Dermis blood vessel endothelial cell (primary cell): ENCODE results near the gene DENND2C. TPM values are rescaled to one million over a fixed set of nuclear protein-coding genes. Genes with fewer than 3 reads are reported as not detected.
"Not testable (repeated sequence)": the region's sequence is repeated elsewhere in the genome, so short reads cannot be mapped to it uniquely, and the experiment has no call there.

Source experiments
- DNase-seq: peaks from one replicate; pipeline ENCODE4 v3.0.0; 2010
- total RNA-seq: library from RNA; depleted of rRNA; stranded (reverse); fragments of >200 nt; gene quantifications from 2 replicates; pipeline ENCODE4 v1.2.3, GENCODE V29; 2014

Gene DENND2C
- total RNA-seq, 1 donor from 2014 or later: 2.9 TPM

DNA sequence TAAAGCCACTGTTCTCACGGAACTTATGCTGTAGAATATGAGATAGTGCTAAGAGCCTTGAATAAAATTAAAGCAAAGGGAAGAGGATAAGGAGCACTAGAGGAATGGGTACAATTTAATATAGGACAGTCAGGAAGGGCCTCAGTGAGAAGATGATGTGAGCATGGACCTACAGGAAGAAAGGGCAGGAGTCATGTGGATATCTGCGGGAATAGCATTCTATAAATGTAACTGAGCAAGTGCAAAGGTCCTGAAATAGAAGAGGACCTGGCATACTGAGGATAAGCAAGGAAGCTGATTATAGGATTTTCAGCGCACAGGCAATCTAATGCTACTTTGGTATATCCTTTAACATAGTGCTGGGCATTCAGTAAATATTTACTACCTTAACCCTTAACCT lies 75.8 kb downstream of the DENND2C start:
- no peak for DNase-seq

DNA sequence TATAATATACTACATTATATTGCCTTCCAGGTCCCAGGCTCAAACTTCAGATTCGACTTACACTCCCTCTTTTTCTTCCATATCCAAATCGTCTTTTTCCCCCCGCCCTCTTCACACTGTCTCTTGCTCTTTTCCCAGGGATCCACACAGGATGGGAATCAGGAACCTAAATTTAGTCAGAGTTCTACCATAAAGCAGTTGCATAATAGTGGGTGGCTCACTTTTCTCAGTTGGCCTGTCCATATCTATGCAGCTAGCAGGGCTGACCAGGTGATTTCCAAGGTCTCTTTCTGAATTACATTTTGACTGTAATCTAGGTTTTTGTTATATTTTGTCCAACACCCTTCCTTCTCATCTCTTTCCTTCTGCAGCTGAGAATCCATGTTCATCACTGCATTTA lies 80.7 kb downstream of the DENND2C start:
- DNase-seq: no peak

DNA sequence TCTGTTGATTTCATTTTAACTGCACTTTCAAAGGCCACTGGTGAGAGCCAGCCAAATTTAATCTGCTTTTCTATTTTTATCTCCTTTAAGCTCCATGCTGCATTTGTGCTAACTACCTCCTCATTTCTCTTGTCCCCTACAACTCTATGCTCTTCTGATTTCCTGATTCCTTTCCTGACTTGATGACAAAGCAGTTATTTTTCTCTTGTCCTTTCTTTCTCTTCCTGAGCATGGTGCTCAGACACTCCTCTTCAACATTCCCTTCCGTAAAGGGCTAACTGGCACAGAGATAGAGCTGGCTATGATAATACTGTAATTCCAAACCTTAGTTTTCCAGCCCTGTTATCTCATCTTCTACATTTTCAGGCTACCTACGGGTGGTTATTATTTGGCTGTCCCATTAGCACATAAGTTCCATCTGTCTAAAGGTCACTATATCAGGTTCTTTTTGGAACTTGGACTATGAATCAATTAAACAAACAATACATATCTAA lies 81.6 kb downstream of the DENND2C start:
- DNase-seq: no peak

DNA sequence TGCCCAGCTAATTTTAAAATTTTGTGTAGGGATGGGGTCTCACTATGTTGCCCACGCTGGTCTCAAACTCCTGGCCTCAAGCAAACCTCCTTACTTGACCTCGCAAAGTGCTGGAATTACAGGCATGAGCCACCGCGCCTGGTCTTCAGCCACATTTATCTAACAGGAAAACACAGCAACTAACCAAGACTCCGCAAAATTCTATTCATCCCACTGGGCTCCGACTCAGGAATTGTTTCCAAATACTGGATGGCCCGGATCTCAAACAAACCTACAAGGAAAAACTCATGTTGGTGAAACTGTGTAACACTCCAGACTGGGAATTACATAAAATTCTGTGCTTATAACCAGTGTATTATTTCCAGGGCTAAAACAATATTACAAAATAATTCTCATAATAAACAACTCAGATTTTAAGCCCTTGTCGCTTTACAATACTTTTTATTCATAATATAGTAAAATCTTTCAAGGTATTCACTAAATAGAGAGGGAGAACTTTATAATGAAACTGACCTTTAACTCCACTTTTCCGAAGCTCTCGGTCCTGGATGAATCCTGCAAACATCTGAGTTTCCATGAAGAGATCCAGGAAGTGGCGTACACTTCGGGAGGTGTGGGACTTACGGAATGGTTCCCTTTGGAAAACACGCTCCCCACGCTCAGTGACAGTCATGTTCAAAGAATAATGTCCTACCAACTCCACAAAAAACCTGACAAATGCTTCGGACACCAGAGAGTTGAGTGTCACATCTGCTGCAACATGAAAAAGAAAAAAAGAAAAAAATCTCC lies 82.5 kb downstream of the DENND2C start:
- no peak for DNase-seq

DNA sequence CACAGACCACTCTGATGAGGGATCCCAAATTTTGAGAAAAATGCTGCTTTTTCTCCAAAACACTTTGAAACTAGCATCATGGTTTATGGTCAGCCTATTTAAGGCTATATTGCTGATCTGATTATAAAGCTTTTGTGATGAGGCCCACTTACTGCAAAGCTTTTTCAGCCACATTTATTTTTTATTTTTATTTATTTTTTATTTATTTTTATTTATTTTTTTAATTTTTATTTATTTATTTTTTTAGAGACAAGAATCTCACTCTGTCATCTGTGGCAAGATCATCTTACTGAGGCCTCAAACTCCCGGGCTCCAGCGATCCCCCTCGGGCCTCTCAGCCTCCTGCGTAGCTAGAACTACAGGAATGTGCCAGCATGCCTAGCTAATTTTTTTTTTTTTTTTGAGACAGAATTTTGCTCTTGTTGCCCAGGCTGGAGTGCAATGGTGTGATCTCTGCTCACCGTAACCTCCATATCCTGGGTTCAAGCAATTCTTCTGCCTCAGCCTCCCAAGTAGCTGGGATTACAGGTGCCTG lies 83.3 kb downstream of the DENND2C start:
- DNase-seq: no peak

DNA sequence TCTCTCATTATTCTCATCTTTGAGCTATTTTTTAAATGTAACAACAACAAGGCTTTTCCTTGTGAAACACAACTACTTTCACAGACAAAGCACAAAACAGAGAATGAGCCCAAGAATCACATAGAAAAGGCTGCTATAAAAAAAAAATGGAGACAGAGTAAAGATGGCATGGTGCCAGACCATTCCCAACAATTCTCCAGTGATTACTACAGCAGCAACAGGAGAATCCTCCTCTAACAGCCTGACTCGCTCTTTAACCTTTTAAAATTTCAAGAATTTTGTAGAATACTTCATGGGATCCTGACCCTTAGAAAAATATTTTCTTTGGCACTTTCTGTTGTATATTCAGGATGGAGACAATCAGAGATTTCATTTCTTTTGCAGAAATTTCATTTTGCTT lies 84.6 kb downstream of the DENND2C start:
- DNase-seq: no peak

DNA sequence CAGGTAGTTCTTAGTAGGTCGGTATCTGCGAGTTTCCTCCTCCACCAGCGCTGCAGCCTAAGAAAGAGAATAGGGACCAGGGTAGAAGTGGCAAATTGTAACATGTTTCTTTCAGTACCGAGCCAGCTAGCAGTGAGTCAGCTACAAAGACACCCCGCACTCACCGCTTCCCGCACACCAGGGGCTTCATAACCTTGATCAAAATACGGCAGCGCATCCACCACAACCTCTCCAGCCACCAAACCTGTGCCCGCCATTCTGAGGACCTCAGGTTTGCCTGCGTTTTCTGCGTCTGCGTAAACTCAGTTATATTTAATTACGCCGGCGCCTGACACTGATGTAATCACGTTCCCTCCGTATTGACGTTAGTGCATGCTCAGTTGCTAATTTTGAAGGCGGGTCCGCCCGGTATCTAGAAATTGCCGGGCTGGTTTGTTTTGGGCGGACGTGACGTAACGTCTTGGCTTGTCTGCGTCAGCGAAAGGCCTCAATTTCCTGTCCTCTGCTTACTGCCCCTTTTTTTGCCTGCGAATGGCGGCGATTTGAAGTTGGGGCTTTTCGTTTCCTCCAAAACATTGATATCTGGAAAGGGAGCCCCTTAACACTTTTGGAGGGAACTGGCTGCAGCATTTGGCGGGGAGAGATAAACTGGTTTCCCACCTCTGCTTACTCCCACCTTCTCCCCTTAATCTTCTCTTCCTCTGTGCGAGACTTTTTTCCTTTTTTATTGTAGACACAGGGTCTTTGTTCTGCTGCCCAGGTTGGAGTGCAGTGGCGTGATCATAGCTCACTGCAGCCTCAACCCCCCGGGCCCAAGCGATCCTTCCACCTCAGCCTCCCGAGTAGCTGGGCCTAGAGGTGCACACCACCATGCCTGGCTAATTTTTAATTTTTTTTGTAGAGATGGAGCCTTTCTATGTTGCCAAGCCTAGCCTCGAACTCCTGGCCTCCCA lies 88.2 kb downstream of the DENND2C start, which contains the start of gene BCAS2:
Gene BCAS2, minus strand, starts transcription at position 281 of the 953 bp plus-strand sequence. Its CDS starts 24 bp downstream, at position 257.
- peak; percentile 99 for DNase-seq

DNA sequence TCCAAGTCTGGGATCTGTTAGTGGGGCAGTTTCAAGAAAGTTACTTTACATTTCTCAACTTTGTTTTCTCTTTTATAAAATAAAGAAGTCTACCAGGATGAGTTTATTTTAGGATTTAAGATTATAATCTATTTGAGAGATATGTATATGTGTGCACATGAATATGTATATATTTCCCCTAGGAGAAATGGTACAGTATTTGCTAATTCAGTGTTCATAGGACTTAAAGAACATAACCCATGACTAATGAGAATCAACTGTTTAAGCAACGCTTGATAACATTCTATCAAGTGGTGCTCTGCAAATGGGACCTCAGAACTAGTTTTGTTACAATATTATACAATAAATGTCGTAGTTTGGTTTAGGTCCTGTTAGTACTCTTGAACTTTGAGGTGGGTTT lies 95.5 kb downstream of the DENND2C start:
- DNase-seq: no peak

DNA sequence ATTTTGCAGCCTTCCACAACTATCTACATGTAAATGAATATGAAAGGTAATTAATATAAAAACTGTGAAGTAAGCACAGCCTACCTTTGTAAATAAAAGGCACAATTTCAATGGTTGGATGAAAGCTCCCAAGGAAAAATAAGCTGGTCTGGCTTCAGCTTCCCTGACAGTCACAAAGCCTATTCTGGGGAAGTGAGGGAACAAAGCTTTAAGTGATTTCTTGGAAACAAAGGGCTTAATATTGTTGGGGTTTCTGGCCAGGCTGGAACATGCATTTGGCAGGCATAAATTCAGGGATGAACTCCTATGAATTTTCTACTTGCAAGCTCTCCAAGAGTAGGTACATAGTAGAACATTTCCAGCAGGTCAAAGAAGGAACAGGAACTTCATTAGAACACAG lies 105.7 kb downstream of the DENND2C start:
- DNase-seq: no peak

DNA sequence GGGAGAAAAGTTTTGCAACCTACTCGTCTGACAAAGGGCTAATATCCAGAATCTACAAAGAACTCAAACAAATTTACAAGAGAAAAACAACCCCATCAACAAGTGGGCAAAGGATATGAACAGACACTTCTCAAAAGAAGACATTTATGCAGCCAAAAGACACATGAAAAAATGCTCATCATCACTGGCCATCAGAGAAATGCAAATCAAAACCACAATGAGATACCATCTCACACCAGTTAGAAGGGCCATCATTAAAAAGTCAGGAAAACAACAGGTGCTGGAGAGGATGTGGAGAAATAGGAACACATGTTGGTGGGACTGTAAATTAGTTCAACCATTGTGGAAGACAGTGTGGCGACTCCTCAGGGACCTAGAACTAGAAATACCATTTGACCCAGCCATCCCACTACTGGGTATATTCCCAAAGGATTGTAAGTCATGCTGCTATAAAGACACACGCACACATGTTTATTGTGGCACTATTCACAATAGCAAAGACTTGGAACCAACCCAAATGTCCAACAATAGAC lies 106.8 kb downstream of the DENND2C start:
- not testable (repeated sequence) for DNase-seq

DNA sequence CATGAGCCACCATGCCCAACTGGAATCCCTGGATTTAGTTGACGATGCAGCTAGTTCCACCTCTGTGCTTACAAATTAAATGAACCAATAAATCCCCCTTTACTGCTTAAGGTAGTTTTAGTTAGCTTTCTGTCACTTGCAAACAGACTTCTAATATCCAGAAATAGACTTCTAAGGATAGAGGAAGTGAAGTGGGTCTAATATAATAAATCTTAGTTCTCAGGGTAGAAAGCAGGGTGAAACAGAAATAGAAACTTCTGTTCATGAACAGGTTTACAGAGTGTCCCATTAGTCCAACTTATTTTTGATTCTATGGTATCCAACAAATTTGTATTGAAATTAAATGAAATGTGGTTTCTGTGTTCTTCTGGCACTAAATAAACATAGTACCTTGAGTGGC lies 108.5 kb downstream of the DENND2C start:
- no peak for DNase-seq

DNA sequence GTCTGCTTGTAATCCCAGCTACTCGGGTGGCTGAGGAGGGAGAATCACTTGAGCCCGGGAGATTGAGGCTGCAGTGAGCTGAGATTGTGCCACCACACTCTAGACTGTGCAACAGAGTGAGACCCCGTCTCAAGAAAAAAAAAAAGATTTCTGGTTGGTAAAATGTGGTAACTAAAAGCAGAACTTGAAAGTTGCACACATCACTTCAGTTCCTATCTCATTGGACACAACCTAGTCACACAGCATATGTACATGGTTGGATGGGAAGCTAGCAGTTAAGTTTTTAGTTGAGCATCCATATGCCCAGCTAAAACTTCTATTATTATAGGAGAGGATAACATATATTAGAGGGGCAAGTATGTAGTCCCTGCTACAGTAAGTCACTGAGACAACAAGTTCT lies 110.5 kb downstream of the DENND2C start:
- DNase-seq: no peak

DNA sequence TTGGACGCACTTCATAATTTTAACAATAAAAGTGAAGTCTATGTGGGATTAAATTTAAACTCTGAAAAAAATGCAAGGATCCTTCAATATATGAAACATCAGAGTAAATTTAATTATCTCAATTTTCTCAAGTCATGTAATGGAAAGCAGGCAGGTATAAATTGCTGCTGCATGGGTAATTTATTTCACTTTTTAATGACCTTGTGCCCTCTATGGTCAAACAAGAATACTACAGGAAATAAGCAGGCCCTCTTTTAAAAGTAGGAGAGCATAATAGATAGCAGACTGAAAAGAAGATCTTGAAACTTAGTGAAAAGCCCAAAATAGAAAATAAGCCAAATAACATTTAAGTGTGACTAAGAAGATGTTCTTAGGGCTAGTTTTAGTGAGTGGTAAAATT lies 111.3 kb downstream of the DENND2C start:
- DNase-seq: peak; percentile 13

DNA sequence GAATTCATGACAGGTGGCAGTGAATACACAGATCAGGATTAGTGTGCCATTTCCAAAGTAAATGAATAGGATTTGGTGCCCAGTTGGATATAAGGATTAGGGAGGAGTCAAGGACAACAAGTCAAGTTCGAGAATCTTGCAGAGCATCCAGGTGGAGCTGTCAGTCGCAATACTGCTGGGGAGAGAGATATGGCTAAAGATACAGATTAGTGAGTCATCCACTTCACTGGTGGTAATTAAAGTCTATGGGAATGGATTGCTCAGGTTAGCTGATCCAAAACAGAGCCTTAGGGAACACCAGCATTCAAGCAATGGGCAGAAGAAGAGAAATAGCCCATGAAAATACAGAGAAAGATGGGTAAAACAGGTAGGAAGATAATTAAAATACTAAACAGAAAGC lies 115.3 kb downstream of the DENND2C start:
- DNase-seq: no peak

DNA sequence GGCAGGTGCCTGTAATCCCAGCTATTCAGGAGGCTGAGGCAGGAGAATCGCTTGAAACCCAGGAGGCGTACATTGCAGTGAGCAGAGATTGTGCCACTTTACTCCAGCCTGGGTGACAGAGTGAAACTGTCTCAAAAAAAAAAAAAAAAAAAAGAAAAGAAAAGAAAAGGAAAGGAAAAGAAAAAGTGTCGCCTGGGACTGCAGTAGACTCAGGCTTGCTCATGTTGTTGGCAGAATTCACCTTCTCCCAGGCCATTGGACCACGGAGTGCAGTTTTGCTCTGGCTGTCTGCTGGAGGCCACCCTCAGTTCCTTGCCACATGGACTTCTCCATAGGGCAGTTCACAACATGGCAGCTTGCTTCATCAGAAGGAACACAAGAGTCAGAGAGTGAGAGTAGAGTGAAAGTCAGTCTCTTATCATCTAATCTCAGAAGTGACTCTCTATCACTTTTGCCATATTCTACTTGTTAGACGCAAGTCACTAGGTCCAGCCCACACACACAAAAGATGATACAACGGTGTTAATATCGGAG lies 117.7 kb downstream of the DENND2C start:
- no peak for DNase-seq

DNA sequence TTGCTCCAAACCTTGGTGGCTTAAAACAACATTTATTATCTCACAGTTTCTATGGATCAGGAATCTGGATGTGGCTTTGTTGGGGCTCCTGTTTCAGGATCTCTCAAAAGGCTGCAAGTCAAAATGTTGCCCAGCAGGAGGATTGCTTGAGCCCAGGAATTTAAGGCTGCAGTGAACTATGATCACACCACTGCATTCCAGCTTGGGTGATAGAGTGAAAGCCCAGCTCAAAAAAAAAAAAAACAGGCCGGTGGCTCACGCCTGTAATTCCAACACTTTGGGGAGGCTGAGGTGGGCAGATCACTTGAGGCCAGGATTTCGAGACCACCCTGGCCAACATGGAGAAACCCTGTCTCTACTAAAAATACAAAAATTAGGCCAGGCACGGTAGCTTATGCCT lies 118.4 kb downstream of the DENND2C start:
- DNase-seq: no peak

DNA sequence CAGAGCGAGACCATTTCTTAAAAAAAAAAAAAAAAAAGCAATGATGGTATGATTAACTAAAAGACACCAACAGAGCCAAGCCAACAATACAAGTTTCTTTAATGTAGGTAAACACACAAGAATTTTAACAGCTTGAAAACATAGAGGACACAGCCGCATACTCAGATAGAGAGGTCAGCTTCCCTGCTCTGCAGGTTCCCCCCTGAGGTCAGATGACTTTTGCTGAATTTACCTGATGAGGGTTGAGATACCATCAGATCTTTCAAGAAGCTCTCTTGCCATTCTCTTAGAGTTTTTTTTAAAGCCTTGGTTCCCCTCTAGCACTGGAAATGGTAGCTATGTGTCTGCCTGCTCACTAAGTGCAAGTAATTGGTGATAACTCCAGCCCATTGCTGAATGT lies 119.5 kb downstream of the DENND2C start:
- DNase-seq: no peak

DNA sequence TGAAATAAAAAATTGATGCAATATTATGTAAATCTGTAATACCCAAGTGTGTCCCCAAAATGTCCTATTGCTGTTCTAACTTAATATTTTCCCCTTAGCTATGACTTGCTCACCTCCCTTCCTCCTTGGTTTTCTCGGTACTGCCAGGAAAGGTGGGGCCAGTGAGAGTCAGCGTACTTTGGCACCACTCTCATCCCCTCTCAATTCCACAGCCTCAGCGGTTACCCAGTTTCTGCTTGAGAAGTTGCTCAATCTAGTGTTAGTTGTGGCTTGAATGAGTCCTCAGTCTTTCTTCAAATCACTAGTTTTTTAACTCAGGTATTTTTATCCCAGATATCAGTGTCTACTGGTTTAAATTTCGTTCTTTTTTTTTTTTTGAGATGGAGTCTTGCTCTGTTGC lies 120.7 kb downstream of the DENND2C start:
- no peak for DNase-seq

DNA sequence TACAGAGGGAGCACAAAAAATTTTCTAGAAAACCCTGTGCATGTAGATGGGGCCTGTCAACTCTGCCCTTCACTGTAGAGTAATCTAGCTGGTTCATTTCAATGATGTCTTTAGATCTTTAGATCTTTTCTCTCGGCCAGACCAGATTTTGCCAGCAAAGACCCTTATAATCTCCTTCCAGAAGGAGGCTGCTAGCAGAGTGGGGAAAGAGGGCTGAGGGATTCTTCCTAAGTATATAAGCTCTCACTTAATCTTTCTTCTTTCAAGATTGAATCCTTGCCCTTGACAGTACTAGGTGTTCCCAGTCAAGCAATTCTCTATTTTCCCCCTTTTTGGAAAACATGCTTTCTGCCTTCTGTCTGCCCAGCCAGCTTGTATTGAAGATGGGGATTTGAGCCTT lies 122.8 kb downstream of the DENND2C start:
- DNase-seq: no peak

DNA sequence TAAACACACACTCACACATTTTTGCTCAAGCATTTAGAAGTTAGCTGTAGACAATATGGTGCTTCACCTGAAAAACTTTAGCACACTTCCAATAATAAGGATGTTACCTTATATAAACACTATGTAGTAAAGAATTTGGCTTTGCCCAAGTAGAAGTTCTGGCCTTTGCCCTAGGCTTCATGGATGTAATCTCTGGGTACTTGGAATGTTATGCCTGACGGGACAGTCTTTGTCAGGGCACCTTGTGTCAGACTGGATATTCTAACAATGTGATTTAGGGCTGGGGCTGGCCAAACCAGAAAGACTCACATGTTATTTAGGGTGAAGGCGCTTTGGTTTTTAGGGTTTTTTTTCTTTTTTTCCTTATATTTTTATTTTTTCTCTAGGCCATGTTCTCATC lies 124.1 kb downstream of the DENND2C start:
- DNase-seq: no peak

DNA sequence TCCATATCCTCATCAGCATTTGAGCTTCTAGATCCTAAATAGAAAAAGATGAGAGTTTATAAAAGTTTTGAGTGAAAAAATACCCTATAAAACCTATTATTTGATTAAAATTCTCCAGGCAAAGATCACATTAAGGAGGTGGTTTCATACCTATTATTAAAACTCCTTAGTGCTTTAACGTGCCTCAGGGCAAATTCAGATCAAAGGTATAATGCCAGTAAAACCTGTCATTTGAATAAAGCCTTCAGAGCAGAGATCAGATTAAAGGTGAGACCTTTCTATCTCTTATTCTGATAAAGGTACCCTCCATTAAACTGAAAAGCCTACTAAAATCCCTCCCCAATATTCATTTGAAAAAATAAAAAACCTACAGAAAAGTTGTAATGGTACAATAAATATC lies 124.5 kb downstream of the DENND2C start:
- DNase-seq: no peak

DNA sequence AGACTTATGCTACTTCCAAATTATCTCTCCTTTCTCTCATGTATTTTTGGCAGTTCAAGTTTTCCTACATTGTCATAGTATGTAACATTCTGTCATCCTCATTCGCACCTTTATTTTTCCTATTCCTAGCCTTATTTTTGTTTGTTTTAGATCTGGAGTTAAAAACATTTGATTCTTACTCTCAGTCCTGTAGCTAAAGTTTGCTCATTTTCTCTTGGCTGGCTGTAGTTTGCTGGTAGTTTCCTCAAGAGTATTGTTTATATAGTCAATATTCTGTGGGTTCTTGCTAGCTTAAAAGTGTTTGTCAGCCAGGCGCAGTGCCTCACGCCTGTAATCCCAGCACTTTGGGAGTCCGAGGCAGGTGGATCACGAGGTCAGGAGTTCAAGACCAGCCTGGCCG lies 129.0 kb downstream of the DENND2C start:
- DNase-seq: no peak

DNA sequence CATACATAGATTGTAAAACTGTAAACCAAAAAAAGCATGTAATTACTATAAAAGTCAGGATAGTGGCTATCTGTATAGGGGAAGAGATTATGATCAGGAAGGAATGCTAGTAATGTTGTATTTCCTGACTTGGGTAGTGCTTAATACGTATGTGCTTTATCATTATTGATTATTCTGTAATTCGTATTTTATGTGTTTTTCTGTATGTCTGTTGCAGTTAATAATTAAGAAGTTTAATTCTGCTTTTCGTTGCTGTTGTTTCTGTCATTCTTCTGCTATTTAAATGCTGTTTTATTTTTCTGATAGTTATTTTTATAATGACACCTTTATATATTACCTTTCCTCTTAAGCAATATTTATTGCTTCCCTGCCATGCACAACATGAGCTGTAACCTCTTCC lies 129.6 kb downstream of the DENND2C start:
- no peak for DNase-seq
